ENCODE results near the gene QKI. TPM values are rescaled to one million over a fixed set of nuclear protein-coding genes. Genes with fewer than 3 reads are reported as not detected.

Gene QKI
- total RNA-seq, 6 experiments from 2014 or later = 47.6 to 80.8 (median 76.3) TPM

GRCh38 chr6:163532526-163533078 lies 118.1 kb downstream of the QKI start:
- Histone ChIP-seq H3K9me3 (no peaks in the 10 kb centered on the region), H3K27ac (peak overlapping the region in 2 of 3 donors; percentile 6 to 22), H3K4me3 (no peak overlapping the region), H3K4me1 (peaks cover 0 to 65% (median 26%) of the 10 kb centered on the region in 4 donors), H3K36me3 (no peaks in the 10 kb centered on the region), H3K27me3 (no peaks in the 10 kb centered on the region)
- no peak for DNase-seq
- intact Hi-C loops (cut with DNase I) = no loop called here
- TF ChIP-seq CTCF (IDR thresholded peaks at IDR 0.05) (no peak), POLR2A (IDR thresholded peaks at IDR 0.05) (no peak)
- whole genome bisulfite sequencing (ENCODE audit: insufficient coverage, low coverage, low lambda C conversion rate, missing lambda C conversion rate) = 47% methylated on average over 5 of the region's 5 CpGs
- peak in 2 of 4 donors; percentile 19 to 34 for ATAC-seq

DNA sequence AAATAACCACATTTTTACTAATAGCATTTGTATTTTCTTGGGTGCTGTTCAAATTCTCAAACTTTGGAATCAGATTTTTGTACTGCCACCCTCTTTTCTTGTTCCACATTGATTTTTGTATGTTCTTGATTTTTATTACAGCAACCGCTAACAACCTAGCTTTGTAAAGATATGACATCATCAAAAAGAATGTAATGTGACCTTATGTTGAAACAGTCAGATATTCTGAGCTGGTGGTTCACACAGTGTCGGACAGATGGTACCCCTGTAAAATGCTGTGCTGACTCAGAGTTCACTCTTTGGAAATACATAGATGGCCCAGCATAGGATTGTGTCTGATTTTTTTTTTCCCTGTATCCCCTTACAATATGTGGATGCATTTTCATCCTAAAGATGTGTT lies 118.9 kb downstream of the QKI start:
- Histone ChIP-seq H3K27me3 (no peaks in the 10 kb centered on the region), H3K4me1 (peaks cover 0 to 69% (median 24%) of the 10 kb centered on the region in 4 donors), H3K27ac (peak overlapping the region in 2 of 3 donors; percentile 6 to 16), H3K4me3 (no peak overlapping the region), H3K9me3 (no peaks in the 10 kb centered on the region), H3K36me3 (no peaks in the 10 kb centered on the region)
- peak; percentile 69 to 80 (median 72) for ATAC-seq
- WGBS (ENCODE audit: insufficient coverage, low coverage, low lambda C conversion rate, missing lambda C conversion rate) = 12% methylated on average over 2 of the region's 2 CpGs
- TF ChIP-seq POLR2A (IDR thresholded peaks at IDR 0.05) (no peak), CTCF (IDR thresholded peaks at IDR 0.05) (no peak)
- intact Hi-C loops (cut with DNase I) = no loop called here
- no peak for DNase-seq

GRCh38 chr6:163536770-163537169 lies 122.3 kb downstream of the QKI start:
- 95% methylated on average over 3 of the region's 3 CpGs for WGBS (ENCODE audit: insufficient coverage, low coverage, low lambda C conversion rate, missing lambda C conversion rate)
- peaks cover 0 to 49% (median 16%) of the 10 kb centered on the region in 4 donors for H3K4me1 ChIP-seq
- ATAC-seq = no peak
- H3K4me3 ChIP-seq = no peak overlapping the region
- no peak for TF ChIP-seq POLR2A (IDR thresholded peaks at IDR 0.05)
- no peak for TF ChIP-seq CTCF (IDR thresholded peaks at IDR 0.05)
- H3K27ac ChIP-seq = no peak overlapping the region
- no peaks in the 10 kb centered on the region for H3K27me3 ChIP-seq
- intact Hi-C loops (cut with DNase I) = no loop called here
- no peak for DNase-seq
- H3K36me3 ChIP-seq = no peaks in the 10 kb centered on the region
- no peaks in the 10 kb centered on the region for H3K9me3 ChIP-seq

- Histone ChIP-seq H3K36me3 (no peaks in the 10 kb centered on the region), H3K9me3 (no peaks in the 10 kb centered on the region), H3K27me3 (no peaks in the 10 kb centered on the region), H3K4me1 (peaks cover 0 to 35% (median 12%) of the 10 kb centered on the region in 4 donors), H3K27ac (no peak overlapping the region), H3K4me3 (no peak overlapping the region)
- intact Hi-C loops (cut with DNase I) = no loop called here
- TF ChIP-seq POLR2A (IDR thresholded peaks at IDR 0.05) = no peak
- no peak for TF ChIP-seq CTCF (IDR thresholded peaks at IDR 0.05)
- ATAC-seq (no peak), DNase-seq (no peak)
- 96% methylated on average over 5 of the region's 5 CpGs for WGBS (ENCODE audit: insufficient coverage, low coverage, low lambda C conversion rate, missing lambda C conversion rate)
These were observed 123.8 kb downstream of the QKI start for GRCh38 chr6:163538331-163538730.

Data from right lobe of liver (tissue), 6 donors.